ENCODE results near the gene SLC6A16.
"Not testable (repeated sequence)": the region's sequence is repeated elsewhere in the genome, so short reads cannot be mapped to it uniquely, and the experiment has no call there.

The SLC6A16 gene

DNA sequence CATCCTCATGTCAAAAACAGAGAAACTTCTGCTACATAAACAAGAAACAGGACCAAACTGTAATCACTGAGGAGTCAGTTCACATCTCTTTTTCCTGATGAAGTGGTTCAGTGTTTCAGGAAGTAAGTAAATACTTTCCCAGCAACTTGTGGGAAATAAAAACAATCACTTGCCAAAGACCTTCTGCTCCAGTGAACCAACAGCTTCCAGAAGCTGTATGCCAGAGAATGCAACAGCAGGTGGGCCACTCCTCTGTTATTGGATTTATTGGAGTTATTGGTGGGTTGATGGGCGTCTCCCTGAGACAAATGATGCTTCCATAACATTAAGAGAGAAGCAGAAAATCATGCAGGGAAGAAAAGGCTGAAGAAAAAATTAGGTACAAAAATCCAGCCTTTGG is 9.9 kb downstream of the SLC6A16 start:
- in situ Hi-C loops (cut with MboI; ENCODE audit: low pct_unique_long_range_greater_than_20kb, low sequenced_read_pairs, unreplicated experiment) = no loop called here
- TF ChIP-seq, protein P1, sequence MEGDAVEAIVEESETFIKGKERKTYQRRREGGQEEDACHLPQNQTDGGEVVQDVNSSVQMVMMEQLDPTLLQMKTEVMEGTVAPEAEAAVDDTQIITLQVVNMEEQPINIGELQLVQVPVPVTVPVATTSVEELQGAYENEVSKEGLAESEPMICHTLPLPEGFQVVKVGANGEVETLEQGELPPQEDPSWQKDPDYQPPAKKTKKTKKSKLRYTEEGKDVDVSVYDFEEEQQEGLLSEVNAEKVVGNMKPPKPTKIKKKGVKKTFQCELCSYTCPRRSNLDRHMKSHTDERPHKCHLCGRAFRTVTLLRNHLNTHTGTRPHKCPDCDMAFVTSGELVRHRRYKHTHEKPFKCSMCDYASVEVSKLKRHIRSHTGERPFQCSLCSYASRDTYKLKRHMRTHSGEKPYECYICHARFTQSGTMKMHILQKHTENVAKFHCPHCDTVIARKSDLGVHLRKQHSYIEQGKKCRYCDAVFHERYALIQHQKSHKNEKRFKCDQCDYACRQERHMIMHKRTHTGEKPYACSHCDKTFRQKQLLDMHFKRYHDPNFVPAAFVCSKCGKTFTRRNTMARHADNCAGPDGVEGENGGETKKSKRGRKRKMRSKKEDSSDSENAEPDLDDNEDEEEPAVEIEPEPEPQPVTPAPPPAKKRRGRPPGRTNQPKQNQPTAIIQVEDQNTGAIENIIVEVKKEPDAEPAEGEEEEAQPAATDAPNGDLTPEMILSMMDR (IDR thresholded peaks at IDR 0.05; ENCODE audit: extremely low read depth, insufficient read depth, missing control alignments) = no peak
- DNase-seq (ENCODE audit: low spot score) = no peak

DNA sequence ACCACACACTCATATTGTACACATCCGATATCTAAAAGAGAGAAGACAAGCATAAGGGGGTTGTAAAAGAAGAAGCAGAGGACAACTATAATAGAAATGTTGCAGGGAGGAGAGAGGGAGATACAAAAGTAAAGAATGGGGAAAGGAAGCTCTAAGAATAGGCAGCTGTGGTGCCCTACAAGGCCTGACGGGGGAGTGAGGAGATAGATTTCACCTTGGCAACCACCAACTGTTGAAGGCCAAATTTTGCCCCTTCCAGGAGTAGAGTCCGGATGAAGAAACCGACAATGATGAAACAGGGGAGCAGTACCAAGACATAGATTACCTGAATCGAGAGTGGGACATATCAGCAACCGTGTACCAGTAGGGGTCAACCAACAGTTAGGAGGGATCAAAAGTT is 15.9 kb downstream of the SLC6A16 start:
- in situ Hi-C loops (cut with MboI; ENCODE audit: low pct_unique_long_range_greater_than_20kb, low sequenced_read_pairs, unreplicated experiment) = no loop called here
- TF ChIP-seq, protein P1 (IDR thresholded peaks at IDR 0.05; ENCODE audit: extremely low read depth, insufficient read depth, missing control alignments) = no peak

DNA sequence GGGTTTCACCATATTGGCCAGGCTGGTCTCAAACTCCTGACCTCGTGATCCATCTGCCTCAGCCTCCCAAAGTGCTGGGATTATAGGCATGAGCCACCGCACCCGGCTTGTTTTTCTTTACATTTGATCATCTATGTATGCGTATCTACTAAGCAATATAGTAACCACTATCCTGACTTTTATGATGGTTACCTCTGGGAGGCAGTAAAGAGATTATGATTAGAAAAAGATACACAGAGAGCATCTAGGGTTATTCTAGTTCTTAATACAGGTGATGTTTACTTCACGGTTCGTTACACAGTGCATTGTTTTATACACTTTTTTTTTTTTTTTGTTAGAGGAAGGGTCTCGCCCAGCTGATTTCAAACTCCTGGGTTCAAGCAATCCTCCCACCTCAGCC is 18.3 kb downstream of the SLC6A16 start:
- TF ChIP-seq, protein P1 (IDR thresholded peaks at IDR 0.05; ENCODE audit: extremely low read depth, insufficient read depth, missing control alignments) = peak; percentile 41
- DNase-seq (ENCODE audit: low spot score); in situ Hi-C loops (cut with MboI; ENCODE audit: low pct_unique_long_range_greater_than_20kb, low sequenced_read_pairs, unreplicated experiment): not testable (repeated sequence)

More for the DNA sequence above, 15.9 kb downstream of the SLC6A16 start:
- DNase-seq (ENCODE audit: low spot score) = no peak

DNA sequence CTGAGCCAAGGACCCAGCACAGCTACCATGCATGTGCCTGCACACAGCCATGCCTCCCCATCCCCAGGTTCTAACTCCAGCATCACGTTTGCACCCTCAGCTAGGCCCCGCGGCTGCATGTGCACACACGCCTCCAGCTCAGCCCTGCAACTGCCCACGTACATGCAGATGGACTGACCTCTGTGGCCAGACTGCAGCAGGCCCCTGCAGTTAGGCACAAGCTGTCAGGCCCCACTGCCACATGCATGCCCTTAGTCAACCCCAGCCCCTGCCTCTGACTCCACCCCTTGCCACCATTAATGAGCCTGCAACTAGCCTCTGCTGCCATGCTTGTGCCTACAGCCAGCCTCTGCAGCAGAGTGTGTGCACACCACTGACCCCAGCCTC is 23.1 kb downstream of the SLC6A16 start:
- TF ChIP-seq, protein P1 (IDR thresholded peaks at IDR 0.05; ENCODE audit: extremely low read depth, insufficient read depth, missing control alignments) = no peak
- in situ Hi-C loops (cut with MboI; ENCODE audit: low pct_unique_long_range_greater_than_20kb, low sequenced_read_pairs, unreplicated experiment) = no loop called here
- no peak for DNase-seq (ENCODE audit: low spot score)

DNA sequence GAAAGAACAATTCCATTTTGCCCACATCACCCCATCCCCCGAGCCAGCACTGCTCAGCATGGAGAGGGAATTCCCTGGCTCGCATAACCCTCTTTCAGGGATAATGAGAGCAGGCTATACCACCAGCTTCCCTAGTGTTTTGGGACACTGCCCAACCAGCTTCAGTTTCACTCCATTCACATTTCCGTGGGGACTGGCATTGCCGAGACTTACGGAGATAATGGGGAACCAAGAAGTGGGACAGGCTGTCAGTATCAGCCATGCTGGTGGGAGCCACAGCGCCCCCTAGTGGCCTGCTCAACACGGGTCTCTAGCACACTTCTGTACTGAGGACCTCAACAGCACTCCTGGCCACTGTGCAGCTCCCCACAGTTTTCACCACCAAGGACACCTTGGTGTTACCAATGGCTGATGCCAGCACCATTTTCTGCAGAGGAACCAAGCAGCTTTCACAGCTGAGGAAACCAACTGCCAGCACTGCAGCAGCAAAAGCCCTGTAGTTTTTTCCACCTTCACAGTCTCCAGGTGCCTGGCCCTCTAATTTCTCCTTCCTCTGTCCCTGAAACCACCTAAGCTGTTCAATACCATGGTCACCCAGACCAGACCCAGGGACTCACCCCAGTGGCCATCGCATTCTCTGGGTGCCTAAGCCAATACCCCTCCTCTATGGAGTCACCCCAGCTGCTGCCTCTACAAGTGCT is 23.7 kb downstream of the SLC6A16 start:
- peak; percentile 86 for DNase-seq (ENCODE audit: low spot score)
- TF ChIP-seq, protein P1 (IDR thresholded peaks at IDR 0.05; ENCODE audit: extremely low read depth, insufficient read depth, missing control alignments) = peak; percentile 94
- in situ Hi-C loops (cut with MboI; ENCODE audit: low pct_unique_long_range_greater_than_20kb, low sequenced_read_pairs, unreplicated experiment) = no loop called here

DNA sequence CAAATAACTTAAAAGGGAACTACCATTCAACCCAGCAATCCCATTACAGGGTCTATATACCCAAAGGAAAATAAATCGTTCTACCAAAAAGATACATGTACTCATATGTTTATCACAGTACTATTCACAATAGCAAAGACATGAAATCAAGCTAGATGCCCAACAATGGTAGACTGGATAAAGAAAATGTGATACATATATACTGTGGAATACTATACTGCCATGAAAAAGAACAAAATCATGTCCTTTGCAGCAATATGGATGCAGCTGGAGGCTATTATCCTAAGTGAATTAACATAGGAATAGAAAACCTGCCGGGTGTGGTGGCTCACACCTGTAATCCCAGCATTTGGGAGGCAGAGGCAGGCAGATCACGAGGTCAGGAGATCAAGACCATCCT is 26.3 kb downstream of the SLC6A16 start:
- in situ Hi-C loops (cut with MboI; ENCODE audit: low pct_unique_long_range_greater_than_20kb, low sequenced_read_pairs, unreplicated experiment); DNase-seq (ENCODE audit: low spot score): not testable (repeated sequence)

DNA sequence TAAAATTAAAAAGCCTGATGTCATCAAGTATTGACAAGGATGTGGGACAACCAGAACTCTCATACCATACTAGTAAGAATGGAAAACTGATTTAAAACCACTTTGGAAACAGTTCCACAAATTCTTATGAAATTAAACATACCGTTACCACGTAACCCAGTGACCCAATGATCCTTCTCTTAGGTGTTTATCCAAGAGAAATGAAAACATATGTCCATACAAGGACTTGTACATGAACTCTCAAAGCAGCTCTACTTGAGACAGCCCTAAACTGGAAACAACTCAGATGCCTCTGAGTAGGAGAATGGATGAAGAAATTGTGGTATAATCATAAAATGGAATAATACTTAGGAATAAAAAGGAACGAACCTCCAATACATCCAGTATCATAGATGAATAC is 27.6 kb downstream of the SLC6A16 start:
- DNase-seq (ENCODE audit: low spot score) = no peak
- in situ Hi-C loops (cut with MboI; ENCODE audit: low pct_unique_long_range_greater_than_20kb, low sequenced_read_pairs, unreplicated experiment) = no loop called here
- TF ChIP-seq, protein P1 (IDR thresholded peaks at IDR 0.05; ENCODE audit: extremely low read depth, insufficient read depth, missing control alignments) = no peak
